Parathyroid adenoma (tissue), 2 donors: ENCODE data around the gene CCN5.

Experiments
- H2AFZ ChIP-seq: fragments of 300-600 bp; sonication (generic); one replicate; pipeline ENCODE4 v1.7.0; 2017; ENCODE audit warnings: antibody characterized with exemption, mild to moderate bottlenecking
- H3K27ac ChIP-seq: fragments of 300-600 bp; sonication (generic); one replicate; pipeline ENCODE4 v1.7.0; 2017
- H3K27me3 ChIP-seq: fragments of 300-600 bp; sonication (generic); one replicate; pipeline ENCODE4 v1.7.0; 2017; ENCODE audit warnings: low read length; ENCODE audit not compliant: control insufficient read depth, insufficient read depth
- H3K36me3 ChIP-seq: fragments of 300-600 bp; sonication (generic); one replicate; pipeline ENCODE4 v1.7.0; 2017; ENCODE audit warnings: low read length; ENCODE audit not compliant: control insufficient read depth, insufficient read depth
- H3K4me1 ChIP-seq: fragments of 300-600 bp; sonication (generic); one replicate; pipeline ENCODE4 v1.7.0; 2017; ENCODE audit warnings: control low read depth
- H3K4me2 ChIP-seq: fragments of 300-600 bp; sonication (generic); one replicate; pipeline ENCODE4 v1.7.0; 2017; ENCODE audit warnings: low read length
- H3K4me3 ChIP-seq: fragments of 300-600 bp; sonication (generic); one replicate; pipeline ENCODE4 v1.7.0; 2017; ENCODE audit warnings: low read depth, low read length
- H3K79me2 ChIP-seq: fragments of 300-600 bp; sonication (generic); one replicate; pipeline ENCODE4 v1.7.0; 2017; ENCODE audit warnings: control low read depth
- H3K9ac ChIP-seq: fragments of 300-600 bp; sonication (generic); one replicate; pipeline ENCODE4 v1.7.0; 2017; ENCODE audit warnings: mild to moderate bottlenecking
- H3K9me3 ChIP-seq: fragments of 300-600 bp; sonication (generic); one replicate; pipeline ENCODE4 v1.7.0; 2017; ENCODE audit warnings: low read length; ENCODE audit not compliant: control insufficient read depth
- CTCF ChIP-seq: fragments of 300-600 bp; sonication (generic); IDR thresholded peaks from one replicate; pipeline ENCODE4 v1.7.0; 2017; ENCODE audit warnings: antibody characterized with exemption, mild to moderate bottlenecking
- donor health status: primary hyperparathyroidism.

The CCN5 gene

GRCh38 chr20:44742304-44743079, 27.3 kb downstream of the CCN5 start:
- peaks cover 3% of the 10 kb centered on the region for H3K4me1 ChIP-seq
- no peak overlapping the region for H2AFZ ChIP-seq
- no peak overlapping the region for H3K4me3 ChIP-seq
- TF ChIP-seq CTCF = no peak
- no peak overlapping the region for H3K9ac ChIP-seq
- H3K36me3 ChIP-seq = no peaks in the 10 kb centered on the region
- H3K79me2 ChIP-seq = no peaks in the 10 kb centered on the region
- no peak overlapping the region for H3K27ac ChIP-seq
- H3K9me3 ChIP-seq = no peaks in the 10 kb centered on the region
- H3K27me3 ChIP-seq = no peaks in the 10 kb centered on the region
- no peak overlapping the region for H3K4me2 ChIP-seq

GRCh38 chr20:44743080-44743701, 28.0 kb downstream of the CCN5 start:
- H3K79me2 ChIP-seq = no peaks in the 10 kb centered on the region
- peaks cover 4% of the 10 kb centered on the region for H3K4me1 ChIP-seq
- no peaks in the 10 kb centered on the region for H3K9me3 ChIP-seq
- H3K4me3 ChIP-seq = no peak overlapping the region
- no peaks in the 10 kb centered on the region for H3K27me3 ChIP-seq
- H3K9ac ChIP-seq = no peak overlapping the region
- no peak overlapping the region for H3K27ac ChIP-seq
- no peaks in the 10 kb centered on the region for H3K36me3 ChIP-seq
- no peak overlapping the region for H2AFZ ChIP-seq
- TF ChIP-seq CTCF = no peak
- H3K4me2 ChIP-seq = no peak overlapping the region

GRCh38 chr20:44743916-44744655, 28.9 kb downstream of the CCN5 start:
- H3K4me3 ChIP-seq = no peak overlapping the region
- H3K4me2 ChIP-seq = no peak overlapping the region
- no peak for TF ChIP-seq CTCF
- no peaks in the 10 kb centered on the region for H3K9me3 ChIP-seq
- H3K79me2 ChIP-seq = no peaks in the 10 kb centered on the region
- no peak overlapping the region for H3K9ac ChIP-seq
- no peaks in the 10 kb centered on the region for H3K36me3 ChIP-seq
- H2AFZ ChIP-seq = no peak overlapping the region
- H3K4me1 ChIP-seq = peaks cover 4% of the 10 kb centered on the region
- no peak overlapping the region for H3K27ac ChIP-seq
- no peaks in the 10 kb centered on the region for H3K27me3 ChIP-seq

- Histone ChIP-seq H3K27me3 (no peaks in the 10 kb centered on the region), H3K27ac (no peak overlapping the region), H3K9ac (no peak overlapping the region), H3K4me1 (peaks cover 4% of the 10 kb centered on the region), H3K79me2 (no peaks in the 10 kb centered on the region), H3K4me2 (no peak overlapping the region), H2AFZ (no peak overlapping the region), H3K4me3 (no peak overlapping the region), H3K9me3 (no peaks in the 10 kb centered on the region), H3K36me3 (no peaks in the 10 kb centered on the region)
- no peak for TF ChIP-seq CTCF
These were observed 30.0 kb downstream of the CCN5 start for GRCh38 chr20:44745122-44745597.
